HG03159 (cell line): ENCODE data around the gene KHDRBS2.

ENCODE experiments used
- ATAC-seq: cut with Tn5 transposase; IDR thresholded peaks from one replicate; pipeline ENCODE4 v1.9.1; 2021; ENCODE audit warnings: mild to moderate bottlenecking, moderate library complexity; ENCODE audit not compliant: unreplicated experiment

KHDRBS2 gene

DNA sequence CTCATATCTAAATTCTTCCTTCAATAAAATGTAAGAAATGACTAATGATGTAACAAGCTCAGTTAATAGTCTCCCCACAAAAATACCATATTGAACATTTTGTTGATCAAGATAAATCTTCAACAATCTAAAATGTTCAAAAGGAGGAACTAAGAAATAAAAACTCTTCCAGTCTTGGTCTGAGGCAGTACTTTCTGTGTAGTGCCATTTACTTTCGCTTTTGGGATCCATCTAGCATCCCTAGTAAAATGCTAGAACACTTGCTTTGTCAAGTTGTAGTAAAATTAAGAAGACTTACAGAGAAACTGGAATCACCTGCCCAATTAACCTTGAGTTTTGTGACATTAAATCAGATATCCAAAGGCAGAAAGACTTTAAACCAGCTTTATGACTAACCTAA lies 246.4 kb downstream of the KHDRBS2 start:
- ATAC-seq: no peak

DNA sequence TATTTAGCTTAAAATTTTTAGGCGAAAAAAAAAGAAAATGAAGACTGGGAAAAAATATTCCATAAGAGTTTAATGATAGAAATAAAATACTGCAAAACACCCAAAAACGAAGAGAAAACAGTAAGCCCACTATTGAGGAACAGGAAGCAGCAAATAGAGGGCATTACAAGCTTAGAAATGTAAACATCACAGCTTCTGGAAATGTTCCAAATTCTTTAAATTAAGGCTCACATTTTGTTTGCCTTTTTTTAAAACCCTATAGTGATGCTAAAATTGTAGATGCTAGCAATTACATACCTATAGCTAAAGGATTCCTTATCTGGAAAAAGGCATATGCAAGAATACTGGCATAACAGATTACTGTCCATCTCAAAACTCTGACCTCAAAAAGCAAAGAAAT lies 248.6 kb downstream of the KHDRBS2 start:
- ATAC-seq: no peak

DNA sequence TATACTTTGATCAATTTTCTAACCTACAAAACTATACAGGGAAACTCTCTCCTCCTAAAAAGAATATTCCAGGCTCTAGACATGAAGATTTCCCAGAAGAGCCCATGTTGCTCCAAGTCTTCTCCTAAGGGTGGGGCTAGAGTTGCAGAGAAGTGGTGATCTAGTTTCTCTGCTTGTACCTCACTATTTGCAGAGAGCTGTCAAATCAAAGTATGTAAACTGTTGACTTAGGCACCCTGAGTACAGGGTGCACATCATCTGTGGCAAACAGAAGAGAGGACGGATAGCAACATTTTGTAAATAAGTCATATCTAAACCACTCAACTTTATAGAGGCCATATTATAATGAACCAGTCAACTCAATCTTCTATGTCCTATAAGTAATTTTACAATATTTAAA lies 250.1 kb downstream of the KHDRBS2 start:
- ATAC-seq: no peak

DNA sequence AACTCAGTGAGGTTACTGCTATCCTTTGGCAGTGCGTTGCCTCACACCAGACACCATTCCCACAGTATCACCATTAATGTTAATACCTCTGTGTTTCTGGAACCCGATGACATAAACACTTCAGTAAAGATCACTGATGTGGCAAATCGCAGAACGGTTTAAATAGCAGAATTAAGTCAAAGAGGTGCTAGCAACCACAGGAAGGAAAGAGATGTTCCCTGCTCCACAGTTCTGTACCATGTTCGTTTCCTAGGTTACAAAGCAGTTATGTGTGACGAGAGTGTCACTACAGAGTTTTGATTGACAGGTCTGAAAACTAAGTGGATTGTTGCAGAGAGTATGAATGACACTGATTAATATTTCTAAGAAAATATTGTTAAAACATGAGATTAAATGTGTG lies 272.3 kb downstream of the KHDRBS2 start:
- no peak for ATAC-seq

DNA sequence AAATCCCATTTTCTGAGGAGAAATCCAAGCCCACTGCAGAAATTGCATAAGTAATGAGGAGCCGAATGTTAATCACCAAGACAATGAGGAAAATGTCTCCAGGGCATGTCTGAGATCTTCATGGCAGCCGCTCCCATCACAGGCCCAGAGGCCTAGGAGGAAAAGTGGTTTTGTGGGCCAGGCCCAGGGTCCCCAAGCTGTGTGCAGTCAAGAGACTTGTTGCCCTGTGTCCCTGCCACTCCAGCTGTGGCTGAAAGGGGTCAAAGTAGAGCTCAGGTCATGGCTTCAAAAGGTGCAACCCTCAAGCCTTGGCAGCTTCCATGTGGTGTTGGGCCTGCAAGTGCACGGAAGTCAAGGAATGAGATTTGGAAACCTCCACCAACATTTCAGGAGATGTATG lies 276.6 kb downstream of the KHDRBS2 start:
- ATAC-seq: no peak

DNA sequence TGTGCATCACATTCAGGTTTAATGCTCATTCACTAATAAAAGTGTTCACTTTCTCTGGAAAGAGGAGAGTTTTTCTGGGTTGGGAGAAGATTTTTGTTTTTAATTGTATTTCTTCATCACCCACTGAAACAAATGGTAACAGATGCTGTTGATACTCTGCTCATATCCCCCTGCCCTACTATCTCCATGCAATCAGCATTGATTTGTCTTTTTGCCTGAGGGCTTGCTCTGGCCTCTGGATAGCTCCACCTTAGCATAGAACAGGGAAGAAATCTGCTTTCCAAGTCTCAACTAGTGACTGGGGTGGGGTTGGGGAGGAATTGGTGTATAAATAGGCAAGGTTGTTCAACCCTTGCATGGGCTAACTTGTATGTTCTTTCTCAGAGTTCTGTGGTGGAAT lies 296.4 kb downstream of the KHDRBS2 start:
- ATAC-seq: no peak

DNA sequence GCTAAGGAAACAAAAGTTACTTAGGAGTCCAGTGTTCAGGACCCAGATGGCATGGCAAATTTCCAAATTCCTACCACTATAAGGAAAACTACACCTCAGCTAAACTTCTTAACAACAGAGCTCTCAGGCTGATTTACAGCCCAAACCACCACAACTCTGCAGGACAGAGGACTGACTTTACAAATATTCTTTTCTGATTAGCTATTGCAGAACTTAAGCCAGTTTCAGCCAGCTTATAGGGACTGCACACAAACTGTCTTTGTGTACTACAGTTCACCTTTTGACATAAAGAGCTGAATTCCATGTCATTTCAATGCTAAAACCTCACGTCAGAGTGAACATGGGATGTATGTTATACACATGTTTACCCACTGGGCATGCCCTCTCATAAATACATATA lies 305.4 kb downstream of the KHDRBS2 start:
- ATAC-seq: no peak

DNA sequence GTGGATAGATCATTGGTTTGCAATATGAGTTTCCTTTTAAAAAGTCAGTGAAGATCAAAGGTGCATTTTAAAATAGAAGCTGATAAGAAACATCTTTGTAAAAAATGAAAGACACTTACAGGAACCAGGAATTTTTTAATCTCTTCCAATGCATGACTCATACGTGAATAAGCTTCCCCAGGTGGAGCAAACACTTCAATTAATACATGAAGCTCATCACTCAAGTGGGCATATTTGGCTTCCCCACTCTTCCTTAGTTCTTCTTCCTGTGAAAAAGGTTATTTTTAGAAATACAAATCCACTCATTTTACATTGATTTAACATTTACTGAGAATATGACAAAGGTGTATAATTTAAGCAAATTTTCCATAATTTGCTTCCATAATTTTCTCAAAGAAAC lies 308.1 kb downstream of the KHDRBS2 start:
- ATAC-seq: no peak

DNA sequence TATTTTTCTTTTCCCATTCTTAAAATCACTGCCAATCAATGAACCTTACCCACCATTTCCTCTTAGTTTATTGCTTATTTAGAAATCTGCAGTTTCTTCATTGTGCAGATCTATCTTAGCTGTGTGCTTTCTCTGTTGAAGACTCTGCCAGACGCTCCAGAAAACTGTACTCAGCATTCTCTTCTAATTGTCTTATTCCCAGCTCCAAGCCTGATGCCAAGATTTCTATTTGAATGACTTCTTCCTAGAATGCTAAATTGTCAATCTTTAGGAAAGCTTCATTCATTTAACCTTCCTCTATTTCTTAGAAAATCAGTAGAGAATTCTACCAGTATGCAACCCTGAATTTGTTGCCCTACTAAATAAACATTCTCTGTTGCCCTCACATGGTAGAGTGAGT lies 308.9 kb downstream of the KHDRBS2 start:
- no peak for ATAC-seq

DNA sequence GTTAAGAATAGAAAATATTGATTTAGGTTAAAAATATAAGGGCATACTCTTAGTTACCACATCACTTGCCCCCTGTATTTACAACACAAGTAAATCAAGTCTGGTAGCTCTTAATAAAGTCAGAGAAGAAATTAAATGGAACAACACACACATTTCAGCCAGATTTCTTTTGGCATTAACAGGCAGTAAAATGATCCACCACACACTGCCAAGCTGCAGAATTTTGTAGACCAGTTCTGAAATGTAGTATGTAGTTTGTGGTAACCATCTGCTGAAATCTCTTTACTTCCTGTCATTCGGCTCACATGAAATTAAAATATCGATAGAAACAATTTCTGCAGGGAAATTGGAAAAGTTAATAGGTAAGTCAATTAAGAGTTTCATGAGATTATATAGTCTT lies 326.8 kb downstream of the KHDRBS2 start:
- no peak for ATAC-seq

DNA sequence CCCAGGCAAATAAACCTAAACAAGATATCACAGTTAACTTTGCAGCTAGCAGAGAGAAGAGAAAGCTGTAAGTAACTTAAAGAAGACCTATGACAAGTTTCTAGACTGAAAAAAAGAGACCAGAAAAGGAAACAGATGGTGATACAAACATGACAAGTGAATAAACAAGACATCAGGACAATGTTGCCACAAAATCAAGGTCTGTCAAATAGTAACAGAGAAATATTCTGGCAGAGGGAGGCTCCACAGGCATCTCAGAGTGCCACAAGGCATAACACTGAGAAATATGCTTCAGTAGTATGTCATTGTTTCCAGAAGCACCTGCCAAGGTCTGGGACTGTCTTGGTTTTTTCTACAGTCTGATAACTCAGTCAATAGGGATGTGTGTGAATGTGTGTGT lies 332.2 kb downstream of the KHDRBS2 start:
- no peak for ATAC-seq

DNA sequence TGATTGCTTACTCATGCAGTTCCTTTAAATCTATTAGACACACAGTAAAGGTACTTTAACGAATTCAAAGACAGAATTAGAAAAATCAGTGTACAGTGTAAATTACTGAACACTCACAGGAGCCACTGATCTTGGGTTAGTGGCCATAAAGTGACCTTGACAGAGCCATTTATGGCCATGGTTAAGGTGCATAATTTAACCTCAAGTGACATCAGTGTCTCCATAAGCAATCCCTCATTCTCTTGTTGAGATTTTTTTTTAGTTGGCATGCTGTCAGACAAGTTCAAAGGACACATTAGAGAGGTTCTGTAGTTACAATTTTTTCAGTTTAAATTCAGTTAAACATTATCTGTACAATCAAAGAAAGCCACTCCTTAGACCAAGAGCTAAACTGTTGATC lies 334.4 kb downstream of the KHDRBS2 start:
- no peak for ATAC-seq

DNA sequence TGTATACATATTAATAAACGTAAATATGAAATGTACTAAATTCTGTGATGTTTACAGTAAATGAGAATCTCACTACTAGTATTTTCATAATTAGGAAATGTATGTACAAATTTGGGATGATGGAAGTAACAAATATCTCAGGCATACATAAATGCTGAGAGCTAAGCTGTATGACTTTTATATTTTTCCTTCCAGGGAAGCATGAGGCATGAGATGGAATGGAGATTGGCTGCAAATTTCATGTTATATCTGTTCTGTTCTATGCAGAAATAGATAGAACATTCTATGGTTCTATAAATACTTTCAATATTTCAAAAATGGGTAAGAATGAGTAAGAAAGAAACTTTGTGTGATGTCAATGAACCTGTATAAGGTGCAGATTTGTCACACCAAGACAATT lies 335.2 kb downstream of the KHDRBS2 start:
- ATAC-seq: no peak

DNA sequence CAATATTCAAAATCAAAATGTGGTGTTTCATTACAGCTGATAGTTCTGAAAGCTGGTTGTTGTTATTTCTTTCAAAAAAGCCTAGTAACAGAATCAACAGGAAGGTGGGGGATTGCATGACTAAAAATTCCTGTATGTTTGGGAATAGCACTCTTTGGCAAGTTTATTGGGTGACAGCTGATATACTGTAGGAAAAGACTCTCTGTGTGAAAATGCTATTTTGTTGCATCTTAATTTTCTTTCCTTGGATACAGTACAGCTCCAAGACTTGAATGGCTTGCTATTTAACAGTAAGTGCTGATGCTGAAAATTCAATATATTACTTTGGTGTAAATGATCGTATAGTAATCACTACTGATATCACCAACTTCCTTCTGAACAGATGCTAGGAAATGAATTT lies 336.1 kb downstream of the KHDRBS2 start:
- ATAC-seq: no peak

DNA sequence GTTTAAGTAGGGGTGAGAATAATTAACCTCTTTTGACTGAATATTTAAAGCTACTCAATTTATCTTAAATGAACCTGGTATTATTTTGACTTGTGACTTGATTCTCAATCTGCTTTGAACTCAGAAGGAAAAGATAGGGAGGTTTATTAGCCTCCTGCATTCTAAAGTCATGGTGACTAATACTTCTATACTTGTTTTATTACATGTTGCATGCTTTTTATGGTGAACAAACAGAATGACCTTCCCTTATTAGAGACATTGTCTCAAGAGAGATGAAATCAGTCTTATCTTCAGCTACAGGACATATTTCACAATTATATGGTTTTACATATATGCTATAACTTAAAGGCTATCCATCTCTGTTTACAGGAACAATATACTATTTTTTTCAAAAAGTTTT lies 336.9 kb downstream of the KHDRBS2 start:
- ATAC-seq: no peak

DNA sequence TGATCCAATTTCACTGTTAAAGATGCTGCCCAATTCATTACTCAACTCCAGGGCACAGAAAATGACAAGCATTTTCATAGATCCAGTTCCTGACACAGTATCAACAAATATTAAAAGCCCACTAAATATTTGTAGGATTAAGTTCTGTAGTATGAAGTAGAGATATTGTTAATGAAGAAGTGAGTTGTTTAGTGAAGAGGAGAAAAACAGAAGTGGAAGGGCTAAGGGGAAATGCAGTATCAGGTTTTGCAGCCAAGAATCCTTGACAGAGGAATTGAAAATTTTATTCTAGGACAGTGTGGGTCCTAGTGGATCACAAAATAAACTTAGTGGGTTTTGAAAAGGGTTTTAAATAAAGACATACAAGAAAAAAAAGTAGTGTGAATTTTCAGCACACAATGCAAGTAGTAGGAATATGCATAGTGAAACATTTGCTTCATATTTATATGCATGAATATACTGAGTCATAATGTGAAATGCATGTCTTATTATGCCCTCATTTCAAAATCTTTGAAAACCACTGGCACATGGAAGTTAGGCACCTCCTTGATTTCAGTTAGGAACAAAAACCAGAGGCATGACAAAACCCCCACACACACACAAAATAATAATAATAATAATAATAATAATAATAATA lies 338.6 kb downstream of the KHDRBS2 start:
- ATAC-seq: no peak

DNA sequence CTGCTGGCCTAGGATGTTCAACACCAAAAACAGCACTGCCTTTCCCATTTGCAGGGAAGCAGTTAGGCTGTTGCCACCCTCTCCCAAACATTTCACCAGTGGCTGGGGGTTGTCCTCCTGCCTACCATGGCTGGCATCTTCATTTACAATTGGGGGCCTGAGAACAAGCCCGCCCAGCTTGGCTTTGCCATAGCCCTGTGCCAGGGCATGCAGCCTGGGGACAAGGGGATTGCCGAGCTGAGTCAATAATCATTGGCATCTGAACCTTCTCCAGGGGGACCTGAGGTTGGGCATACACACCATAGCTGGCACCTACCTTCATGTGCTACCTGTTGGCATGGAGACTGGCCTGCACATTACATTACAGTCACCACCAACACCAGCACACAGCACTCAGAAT lies 345.1 kb downstream of the KHDRBS2 start:
- no peak for ATAC-seq

DNA sequence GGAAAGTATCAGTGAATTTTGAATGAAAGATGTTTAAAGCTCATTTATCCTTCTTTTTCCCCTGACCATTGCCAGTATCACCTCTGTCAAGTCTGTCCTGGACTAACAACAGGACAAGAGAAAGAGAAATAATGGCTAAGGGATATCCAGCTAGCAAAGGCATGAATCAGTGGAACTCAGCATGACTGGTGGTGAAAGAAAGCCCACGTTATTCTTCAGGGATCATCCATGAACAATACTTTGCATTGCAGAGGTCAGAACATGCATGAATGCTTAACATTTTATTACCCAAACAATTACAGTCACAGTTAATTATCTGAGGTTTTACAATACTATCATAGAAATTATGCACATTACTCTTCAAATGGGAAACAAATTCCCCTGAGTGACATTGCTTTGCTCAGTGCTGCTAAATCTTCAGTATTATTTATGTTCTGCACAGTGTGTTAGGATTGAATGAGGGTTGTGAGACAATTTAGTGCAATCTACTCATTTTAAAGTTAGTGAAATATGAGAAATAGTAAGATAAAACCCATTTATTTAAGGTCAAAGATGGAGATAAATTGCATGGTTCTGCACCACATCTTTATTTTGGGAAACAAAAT lies 350.7 kb downstream of the KHDRBS2 start:
- ATAC-seq: no peak

DNA sequence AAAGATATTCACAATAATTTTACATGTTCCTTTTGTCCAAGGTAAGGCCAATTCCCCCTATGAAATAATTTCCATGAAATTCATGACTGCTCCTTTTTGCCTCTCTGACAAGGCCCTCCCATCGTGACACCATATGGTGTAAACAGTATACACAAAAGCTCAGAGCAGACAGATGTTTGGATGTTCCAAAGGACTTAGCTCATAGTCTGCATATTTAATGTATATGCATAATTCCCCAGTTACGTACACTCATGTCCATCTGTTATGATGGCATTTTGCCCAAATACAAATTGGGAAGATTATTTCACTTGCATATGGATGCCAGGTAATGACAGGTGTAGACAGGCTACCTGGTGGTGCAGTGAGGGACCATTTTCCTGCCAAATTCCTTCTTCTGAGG lies 376.5 kb downstream of the KHDRBS2 start:
- ATAC-seq: no peak

DNA sequence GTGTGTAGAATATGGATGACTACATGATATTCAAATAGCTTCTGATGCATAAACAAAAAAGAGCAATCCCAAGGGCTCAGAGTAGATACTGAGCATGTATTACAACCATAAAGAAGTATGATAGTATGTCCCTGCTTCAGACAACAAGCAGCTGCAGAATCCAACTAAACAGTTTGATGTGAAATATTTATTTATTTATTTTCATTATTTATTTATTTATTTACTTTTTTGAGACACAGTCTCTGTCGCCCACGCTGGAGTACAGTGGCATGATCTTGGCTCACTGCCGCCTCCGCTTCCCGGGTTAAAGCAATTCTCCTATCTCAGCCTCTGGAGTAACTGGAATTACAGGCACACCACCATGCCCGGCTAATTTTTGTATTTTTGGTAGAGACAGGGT lies 384.3 kb downstream of the KHDRBS2 start:
- no peak for ATAC-seq

DNA sequence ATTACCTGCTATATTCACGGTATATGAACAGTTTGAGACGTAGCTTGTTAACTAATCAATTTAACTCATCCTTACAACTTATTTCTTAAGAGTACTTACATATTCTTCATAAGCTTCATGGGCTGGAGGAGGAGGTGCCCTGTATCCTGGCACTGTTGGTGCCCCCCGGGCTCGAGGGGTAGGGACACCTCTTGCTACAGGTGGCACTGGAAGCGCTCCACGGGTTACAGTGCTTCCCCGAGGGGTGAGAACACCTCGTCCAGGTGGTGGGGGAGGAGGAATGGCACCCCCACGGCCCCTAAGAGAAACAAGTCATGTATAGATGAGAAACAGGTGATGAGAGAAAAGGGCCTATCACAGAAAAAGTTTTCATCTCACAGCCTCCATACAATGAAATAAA lies 391.5 kb downstream of the KHDRBS2 start:
- ATAC-seq: no peak

DNA sequence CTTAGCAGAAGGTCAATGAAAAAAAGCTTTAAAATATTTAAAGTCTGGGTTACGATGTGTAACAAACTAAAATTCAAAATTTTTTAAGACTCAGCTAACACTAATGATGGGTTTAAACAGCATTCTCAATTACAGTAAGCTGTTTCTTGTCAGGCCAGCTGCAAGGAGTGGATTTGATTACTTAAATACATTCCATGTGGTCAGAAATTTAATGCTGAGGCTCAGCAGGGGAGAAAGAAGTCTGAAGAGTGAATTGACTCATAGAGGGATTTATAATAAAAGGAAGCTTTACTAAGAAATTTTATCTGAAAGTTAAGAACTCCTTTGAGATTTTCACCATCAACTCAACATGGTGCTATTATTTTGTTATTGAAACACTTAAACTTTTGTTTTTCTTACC lies 398.6 kb downstream of the KHDRBS2 start:
- no peak for ATAC-seq

DNA sequence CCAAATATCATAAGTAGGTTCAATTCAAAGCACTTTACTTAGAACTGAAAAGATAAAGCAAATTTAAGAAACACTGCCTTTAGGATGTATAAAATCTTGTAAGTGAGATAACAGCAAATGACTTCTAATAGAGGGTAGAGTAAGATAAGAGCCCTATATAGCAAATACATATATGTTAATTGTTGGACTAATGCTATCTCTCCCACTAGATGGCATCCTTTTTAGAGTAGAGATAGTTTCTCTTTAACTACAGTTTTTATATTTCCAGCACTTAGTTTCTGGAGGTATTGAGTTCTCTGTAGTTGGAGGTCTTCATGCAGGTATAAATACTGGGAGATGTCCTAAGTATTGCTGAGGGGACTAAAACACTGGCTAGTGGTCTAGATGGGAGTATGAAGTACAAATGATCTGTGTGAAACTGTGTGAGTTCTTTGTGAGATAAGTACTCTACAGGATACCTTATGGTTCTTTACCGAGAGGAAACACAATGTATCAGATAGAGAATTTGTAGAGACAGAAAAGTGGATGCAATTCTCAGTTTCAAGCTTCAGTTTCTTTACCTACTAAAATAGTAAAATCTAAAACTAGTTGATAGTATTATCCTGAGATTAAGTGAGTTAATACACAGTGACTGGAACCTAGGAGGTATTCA lies 399.3 kb downstream of the KHDRBS2 start:
- peak; percentile 68 for ATAC-seq
